GM18505 (cell line): ENCODE measurements around the gene EPX.

Source experiments
- ATAC-seq: cut with Tn5 transposase; IDR thresholded peaks from one replicate; pipeline ENCODE4 v1.9.1; 2021; ENCODE audit not compliant: unreplicated experiment
- POLR2A ChIP-seq: IDR thresholded peaks from 4 replicates; pipeline ENCODE4 v1.6.1; 2011; ENCODE audit warnings: borderline replicate concordance; ENCODE audit not compliant: insufficient read depth, insufficient read length; ENCODE audit errors: extremely low read depth

EPX gene

DNA sequence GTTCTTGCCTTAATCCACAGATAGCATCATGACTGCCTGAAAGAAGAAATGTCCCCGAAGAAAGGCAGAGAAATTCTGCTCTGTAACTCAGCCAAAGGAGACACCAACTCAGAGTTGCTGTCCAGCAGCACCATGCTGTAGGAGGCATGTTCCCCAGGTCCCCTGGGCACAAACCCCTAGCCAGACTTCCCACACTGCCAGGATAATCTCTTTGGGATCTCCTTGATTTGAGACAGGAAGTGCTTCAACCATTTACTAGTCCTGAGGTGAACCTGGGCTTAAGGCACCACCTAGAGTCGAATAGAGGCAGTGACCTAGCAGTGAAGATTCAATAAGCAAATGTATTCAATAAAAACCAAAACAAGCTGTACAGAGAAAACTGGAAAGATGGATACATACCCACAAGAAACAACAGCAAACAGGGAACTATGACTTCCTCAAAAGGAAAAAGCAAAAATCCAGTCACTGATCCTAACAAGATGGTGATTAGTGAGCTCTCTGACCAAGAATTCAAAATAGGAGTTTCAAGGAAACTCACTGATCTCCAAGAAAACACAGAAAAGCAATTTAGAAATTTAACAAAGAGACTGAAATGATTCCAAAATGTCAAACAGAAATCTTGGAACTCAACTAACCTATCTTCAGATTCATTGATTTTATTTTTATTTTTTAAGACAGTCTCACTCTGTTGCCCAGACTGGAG, 20.0 kb upstream of the EPX start:
- no peak for TF ChIP-seq POLR2A
- no peak for ATAC-seq

DNA sequence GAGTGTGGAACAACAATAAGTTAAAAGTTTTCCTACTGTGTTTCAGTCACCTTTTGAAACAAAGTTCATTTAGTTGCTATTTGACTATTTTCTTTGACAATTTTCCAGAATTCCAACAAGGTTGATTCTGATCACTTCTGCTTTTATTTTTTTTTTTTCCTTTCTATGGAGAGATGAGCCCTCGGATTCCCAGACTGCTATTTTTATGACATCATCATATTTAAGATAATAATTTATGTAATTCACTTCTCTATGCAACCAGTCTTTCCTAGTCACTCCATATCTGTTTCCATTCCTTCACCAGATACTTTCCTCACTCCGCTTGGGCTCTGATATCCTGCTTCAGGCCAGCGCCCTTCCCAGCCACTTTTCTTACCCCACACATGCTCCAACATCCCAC, 17.7 kb upstream of the EPX start:
- ATAC-seq: no peak

DNA sequence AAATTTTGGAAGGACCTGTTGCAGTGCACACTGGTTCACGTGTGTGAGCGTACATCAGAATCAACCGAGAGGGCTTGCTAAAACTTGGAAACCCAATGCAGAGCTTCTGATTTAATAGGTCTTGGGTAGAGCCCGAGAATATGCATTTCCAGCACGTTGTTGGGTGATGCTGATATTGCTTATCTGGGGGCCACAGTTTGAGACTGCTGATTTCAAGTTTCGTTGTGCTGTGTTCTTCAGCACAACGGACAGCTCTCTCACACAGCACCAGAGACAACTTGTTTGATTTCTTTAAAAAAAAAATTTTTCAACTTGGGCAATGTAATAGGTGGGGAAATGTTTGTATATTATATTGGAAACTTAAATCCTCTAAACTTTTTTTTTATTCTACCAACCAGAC, 16.3 kb upstream of the EPX start:
- no peak for TF ChIP-seq POLR2A
- ATAC-seq: no peak

More for the DNA sequence above, 17.7 kb upstream of the EPX start:
- no peak for TF ChIP-seq POLR2A

DNA sequence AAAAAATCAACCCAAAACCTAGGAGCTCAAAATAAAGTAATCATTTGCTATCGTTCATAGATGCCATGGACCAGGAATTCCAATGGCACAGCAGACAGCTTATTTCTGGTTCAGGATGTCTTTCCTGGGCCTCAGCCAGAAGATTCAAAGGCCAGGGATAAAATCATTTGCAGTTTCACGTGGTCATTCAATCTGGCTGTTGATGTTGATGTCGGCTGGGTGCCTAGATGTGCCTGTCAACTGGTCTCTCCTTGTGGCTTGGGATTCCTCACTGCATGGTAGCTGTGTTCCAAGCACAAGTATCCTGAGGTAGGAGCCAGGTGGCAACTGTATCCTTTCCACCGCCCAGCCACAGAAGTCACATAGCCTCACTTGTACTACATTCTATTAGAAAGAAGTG, 10.7 kb upstream of the EPX start:
- no peak for ATAC-seq
- no peak for TF ChIP-seq POLR2A

DNA sequence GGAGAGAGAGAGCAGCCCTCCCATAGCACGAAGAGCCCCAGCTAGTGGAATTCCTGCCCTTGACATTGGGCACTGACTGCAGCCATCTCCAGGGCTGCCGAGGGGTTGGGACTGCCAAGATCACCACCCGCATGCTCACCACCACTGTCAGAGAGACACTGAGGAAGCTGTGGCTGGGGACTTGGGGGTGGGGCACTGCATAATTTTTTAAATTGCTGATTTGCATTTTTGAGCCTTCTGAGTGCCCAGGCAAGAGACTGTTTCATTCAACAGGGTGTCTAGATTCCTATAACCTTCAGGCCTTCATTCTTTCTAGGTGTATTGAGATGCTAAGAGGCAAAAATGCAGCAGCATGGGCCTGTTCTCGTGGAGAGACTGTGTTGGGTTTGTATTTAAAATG, 9.0 kb upstream of the EPX start:
- no peak for ATAC-seq
- TF ChIP-seq POLR2A: no peak

DNA sequence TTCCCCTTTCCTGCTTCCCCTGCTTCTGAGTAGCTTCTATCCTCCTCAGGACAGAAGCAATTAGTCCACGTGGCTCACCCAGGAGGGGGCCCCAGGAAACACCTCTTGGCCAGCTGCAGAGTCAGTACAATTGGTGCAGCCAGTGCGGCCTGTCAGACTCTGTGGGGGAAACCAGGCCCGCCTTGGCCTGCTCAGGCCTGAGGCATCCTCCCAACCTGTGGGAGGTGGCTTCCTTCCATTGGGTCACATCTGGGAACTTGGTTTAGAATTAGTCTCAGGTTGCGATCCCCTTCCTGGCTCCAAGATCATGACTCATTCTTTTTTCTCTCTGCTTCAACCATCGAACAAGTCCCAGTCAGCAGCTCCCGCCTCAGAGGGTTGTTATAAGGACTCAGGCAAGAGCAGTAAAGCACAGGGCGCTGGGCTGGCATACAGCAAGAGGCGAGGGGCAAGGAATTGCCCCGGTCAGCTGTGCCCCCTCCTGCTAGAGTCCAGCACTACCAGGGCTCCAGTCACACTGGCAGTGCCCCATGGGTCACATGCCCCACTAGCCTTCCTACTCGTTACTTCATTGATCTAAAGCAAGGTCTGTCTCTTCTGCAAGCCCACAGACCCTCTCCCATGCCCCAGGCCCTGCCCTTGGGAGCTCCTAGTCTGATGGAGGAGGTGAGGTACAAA, 8.1 kb upstream of the EPX start:
- ATAC-seq: no peak

DNA sequence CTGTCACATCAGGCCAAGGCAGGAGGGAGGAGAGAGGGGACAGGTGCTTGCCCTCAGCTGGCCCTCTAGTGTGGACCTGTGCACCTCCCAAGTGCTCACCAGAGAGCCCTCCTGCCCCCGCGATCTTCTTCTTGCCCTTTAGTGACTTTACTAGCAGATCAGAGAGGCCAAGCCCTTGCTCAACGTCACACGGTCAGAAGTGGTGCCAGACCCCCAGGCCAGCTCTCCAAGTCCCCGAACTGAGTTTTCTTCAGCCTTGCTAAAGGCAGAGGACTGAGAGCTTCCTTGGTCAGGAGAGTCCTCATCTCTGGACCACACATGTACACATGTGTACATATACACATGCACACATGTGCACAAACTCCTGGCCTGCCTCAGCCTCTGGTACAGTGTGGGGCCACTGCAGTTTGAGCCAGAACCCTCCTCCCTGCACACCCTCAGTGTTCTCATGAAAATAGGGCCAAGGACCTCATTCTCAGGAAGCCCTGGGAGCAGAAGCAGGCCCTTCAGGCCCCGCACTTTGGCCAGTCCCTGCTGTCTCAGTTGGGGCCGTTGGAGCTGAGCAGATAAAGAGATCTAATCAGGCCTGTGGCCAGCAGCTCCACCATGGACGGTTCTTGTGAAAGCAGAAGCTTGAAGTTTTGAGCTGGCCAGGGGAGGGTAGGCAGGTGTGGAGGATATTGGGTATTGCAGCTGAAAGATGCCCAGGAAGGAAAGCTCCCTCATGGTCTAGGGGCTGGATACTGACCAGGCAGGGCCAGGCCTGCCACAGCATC, 7.4 kb upstream of the EPX start:
- no peak for ATAC-seq
- TF ChIP-seq POLR2A: no peak

More for the DNA sequence above, 8.1 kb upstream of the EPX start:
- TF ChIP-seq POLR2A: no peak

DNA sequence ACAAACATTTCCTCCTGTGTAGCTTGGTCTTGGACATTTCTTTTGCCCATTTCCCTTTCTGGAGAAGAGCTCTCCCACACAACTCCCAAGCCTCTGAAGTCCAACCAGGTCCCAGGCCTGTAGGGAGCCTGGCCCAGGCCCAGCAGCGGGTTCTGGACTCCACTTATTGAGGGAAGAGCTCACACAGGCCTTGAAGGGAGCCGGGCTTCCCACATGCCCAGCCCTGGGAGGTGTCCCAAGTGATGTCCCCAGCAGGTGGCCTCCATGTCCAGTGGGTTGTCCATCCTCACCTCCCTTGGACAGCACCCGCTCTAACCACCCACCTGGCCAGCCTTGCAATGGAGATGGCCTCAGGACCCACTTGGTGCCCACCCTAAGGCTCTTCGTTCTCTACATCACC, 5.9 kb upstream of the EPX start:
- no peak for ATAC-seq
- no peak for TF ChIP-seq POLR2A

DNA sequence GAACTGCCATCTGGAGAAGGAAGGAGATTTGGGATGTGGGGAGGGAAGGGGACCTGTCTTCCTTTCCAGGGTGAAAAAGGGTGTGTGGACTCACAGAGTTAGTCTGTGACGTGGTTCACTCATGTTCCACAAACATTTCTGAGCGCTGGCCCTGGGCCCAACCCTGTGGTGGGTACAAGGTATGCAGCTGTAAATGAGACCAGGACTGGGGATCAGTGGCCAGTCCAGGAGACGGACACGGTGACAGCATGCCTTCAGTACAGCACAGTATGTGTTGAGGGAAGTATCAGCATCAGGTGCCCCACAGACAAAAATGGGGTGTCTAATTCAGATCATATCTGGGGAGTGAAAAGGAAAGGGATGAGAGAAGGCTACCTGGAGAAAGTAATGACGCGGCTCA, 5.5 kb upstream of the EPX start:
- no peak for ATAC-seq
- no peak for TF ChIP-seq POLR2A

DNA sequence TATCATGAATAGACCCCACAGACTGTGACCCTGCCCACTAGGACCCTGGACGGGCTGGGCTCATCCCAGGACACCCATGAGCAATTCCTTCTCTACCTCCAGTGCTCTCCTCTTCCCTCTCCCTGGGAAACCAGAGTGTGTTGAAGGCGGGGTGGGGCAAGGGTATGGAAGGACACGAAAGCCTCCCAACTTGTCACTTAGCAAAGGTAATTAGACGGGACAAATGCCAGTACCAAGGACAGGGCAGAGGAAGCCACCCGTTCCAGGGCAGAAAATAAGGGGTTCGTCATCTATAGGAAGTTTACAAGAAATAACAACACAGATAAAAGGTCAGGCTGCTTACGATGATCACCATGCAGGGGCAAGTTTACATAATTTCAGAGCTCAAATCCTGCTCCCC, 4.9 kb upstream of the EPX start:
- TF ChIP-seq POLR2A: no peak
- no peak for ATAC-seq

DNA sequence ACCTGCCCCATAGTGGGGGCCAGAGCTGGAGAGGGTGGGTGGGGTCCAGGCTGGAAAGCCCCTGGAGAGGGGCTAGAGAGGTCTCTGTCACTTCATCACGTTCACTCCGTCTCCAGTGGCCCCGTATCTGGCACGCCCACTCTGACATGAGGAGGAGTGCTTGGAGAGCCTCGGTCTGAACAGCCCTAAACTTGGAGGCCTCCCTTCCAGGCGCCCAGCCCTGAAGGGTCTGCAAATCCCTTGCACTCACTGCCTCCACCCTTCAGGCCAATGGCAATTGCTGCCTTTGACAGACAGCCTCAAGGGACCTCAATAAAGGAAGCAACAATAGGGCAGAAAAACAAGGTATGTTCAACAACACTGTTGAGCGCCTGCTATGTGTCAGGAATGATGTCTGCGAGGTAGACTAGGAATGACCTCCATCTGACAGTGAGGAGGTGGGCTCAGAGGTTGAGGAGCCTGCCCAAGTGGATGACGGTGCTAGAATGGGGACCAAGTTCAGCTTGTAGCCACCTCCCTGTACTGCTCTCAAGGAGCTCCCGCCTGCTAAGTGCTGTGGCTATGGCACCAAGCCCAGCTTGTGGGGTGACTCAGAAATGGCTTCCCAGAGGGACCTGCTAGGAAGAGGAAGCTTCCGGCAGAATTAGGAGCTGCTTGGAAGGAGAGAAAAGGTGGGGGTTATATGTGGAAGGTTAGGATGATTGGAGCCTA, 2.9 kb upstream of the EPX start:
- TF ChIP-seq POLR2A: no peak
- no peak for ATAC-seq

DNA sequence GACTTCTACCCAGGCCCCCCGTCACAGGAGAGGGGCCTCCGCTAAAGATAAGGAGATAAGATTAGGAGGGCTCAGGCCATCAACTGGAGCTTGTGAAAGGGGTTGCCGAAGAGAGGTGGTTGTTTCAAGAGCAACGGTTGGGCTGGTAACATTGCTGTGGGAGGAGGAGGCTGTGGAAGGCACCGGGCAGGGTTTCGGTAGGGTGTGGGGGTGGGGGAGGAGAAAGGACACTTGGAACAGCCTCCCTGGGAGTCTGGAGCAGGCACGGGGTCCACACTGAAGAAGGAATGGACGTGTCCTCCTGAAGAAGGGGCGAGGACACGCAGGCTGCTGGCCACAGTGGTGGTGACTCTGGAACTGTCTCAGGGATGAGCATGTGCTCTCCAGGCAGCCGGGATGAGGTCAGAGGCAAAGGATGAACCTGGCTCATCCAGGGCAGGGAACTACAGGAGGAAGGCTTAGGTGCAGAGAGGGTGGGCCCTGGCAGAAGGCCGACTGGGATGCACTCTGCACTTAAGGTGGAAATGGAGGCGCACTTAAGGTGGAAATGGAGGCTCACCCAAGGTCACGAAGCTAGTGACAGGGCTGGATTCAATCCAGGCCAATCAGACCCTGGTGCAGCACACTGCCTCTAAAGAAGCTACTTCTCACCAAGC, 1.2 kb upstream of the EPX start:
- TF ChIP-seq POLR2A: no peak

More for the DNA sequence above, 1.2 kb upstream of the EPX start:
- ATAC-seq: no peak
